ENCODE results near the gene ZBTB20. TPM values are rescaled to one million over a fixed set of nuclear protein-coding genes. Genes with fewer than 3 reads are reported as not detected.

ZBTB20 gene
- total and polyA plus RNA-seq, 10 of the 15 experiments (the other 5 are each of a cell fraction or from before 2014, with no cell fraction given), result 0.20 to 5.5 (median 2.2) TPM

DNA sequence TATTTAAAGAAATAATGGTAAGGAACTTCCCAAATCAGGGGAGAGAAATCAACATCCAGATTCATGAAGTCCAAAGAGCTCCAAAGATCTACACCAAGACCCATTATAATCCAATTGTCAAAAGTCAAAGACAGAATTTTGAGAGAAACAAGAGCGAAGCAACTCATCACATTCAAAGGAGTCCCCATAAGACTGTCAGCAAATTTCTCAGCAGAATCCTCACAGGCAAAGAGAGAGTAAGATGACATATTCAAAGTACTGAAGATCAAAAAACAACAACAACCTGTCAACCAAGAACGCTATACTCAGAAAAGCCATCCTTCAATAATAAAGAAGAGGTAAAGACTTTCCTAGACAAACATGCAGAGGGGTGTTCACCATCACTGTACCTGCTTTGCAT lies 511.2 kb downstream of the ZBTB20 start (continued):
- TF ChIP-seq WRNIP1 (IDR thresholded peaks at IDR 0.05; ENCODE audit: borderline replicate concordance, low read depth, low read length) (no peak), SMAD1 (IDR thresholded peaks at IDR 0.05; ENCODE audit: low read depth, partially characterized antibody) (no peak)

GRCh38 chr3:114634635-114635034 lies 512.5 kb downstream of the ZBTB20 start:
- no peak for TF ChIP-seq TAF1 (IDR thresholded peaks at IDR 0.05; ENCODE audit: borderline replicate concordance, low read depth, low read length)
- no peak for TF ChIP-seq IKZF2 (IDR thresholded peaks at IDR 0.05)
- TF ChIP-seq HDGF (IDR thresholded peaks at IDR 0.05), result no peak
- no peak for TF ChIP-seq REST (IDR thresholded peaks at IDR 0.05; ENCODE audit: low read depth, low read length)
- TF ChIP-seq ASH2L (IDR thresholded peaks at IDR 0.05; ENCODE audit: borderline replicate concordance, low read depth), result no peak
- no peak for TF ChIP-seq RB1 (IDR thresholded peaks at IDR 0.05; ENCODE audit: borderline replicate concordance)
- intact Hi-C loops (cut with micrococcal nuclease; ENCODE audit: unreplicated experiment) (no loop called here), in situ Hi-C loops (cut with MboI) (no loop called here)
- Histone ChIP-seq H3K4me2 (ENCODE audit: control insufficient read depth, insufficient read depth) (no peak overlapping the region), H2AFZ (ENCODE audit: control insufficient read depth, low read depth, low read length) (no peak overlapping the region), H3K9ac (ENCODE audit: control insufficient read depth, insufficient read depth, low read length) (no peak overlapping the region), H3K4me1 (ENCODE audit: control insufficient read depth, insufficient read depth, low read length) (no peaks in the 10 kb centered on the region), H3K27ac (ENCODE audit: control insufficient read depth, insufficient read depth) (no peak overlapping the region), H3K27me3 (replicated peaks in 1 of 2; ENCODE audit: control insufficient read depth in 2 of 2, insufficient read depth in 2 of 2, low read length in 1 of 2) (no peaks in the 10 kb centered on the region), H3K9me3 (replicated peaks; ENCODE audit: control insufficient read depth, insufficient read depth, low read length) (peaks cover 3% of the 10 kb centered on the region; the same call in 2 of the 3 replicates), H3K4me3 (no peak overlapping the region), H3K79me2 (ENCODE audit: control insufficient read depth, insufficient read depth, low read length) (no peaks in the 10 kb centered on the region), H4K20me1 (ENCODE audit: control insufficient read depth, insufficient read depth) (no peaks in the 10 kb centered on the region), H3K36me3 (ENCODE audit: control insufficient read depth in 2 of 2, insufficient read depth in 2 of 2, low read length in 1 of 2) (no peaks in the 10 kb centered on the region)
- BruUV-seq (replicated peaks), result no TSS peak
- ChIA-PET CTCF (no interaction called here), POLR2A (no interaction called here), SMC1A (ENCODE audit: uncharacterized antibody, unreplicated experiment) (no interaction called here), RAD21 (ENCODE audit: unreplicated experiment) (no interaction called here)
- FAIRE-seq (no peak), DNase-seq (ENCODE audit: low read depth, low spot score) (no peak), ATAC-seq (no peak)
- WGBS (ENCODE audit: insufficient coverage, insufficient replicate concordance, low lambda C conversion rate, missing lambda C conversion rate), result 89% methylated on average over 3 of the region's 3 CpGs
